Gastroesophageal sphincter (tissue), 4 donors: ENCODE results near the gene TPRG1L. TPM values are rescaled to one million over a fixed set of nuclear protein-coding genes. Genes with fewer than 3 reads are reported as not detected.

Experiments
- ATAC-seq: fragments of 150-250 bp; one replicate; pipeline ENCODE4 v1.9.1; 2016; ENCODE audit warnings: mild to moderate bottlenecking, moderate library complexity
- H3K27ac ChIP-seq, 4 donors: fragments of 200-600 bp; sonication (generic) in 3 of 4; 1 replicate in 3 of 4; 2 replicates in 1 of 4; pipeline ENCODE4 v1.5.1; 2016 to 2019
- H3K27me3 ChIP-seq: fragments of 200-600 bp; sonication (generic); one replicate; pipeline ENCODE4 v1.5.1; 2019
- H3K36me3 ChIP-seq, 2 donors: fragments of 200-600 bp; sonication (generic); one replicate each; pipeline ENCODE4 v1.5.1; 2019; ENCODE audit warnings: control low read depth in 1 of 2
- H3K4me1 ChIP-seq, 3 donors: fragments of 200-600 bp; sonication (generic); 1 replicate in 2 of 3; 2 replicates in 1 of 3; pipeline ENCODE4 v1.5.1; 2016 to 2019; ENCODE audit warnings: control low read depth in 2 of 3
- H3K4me3 ChIP-seq, 2 donors: fragments of 200-600 bp; sonication (generic); one replicate each; pipeline ENCODE4 v1.5.1; 2019; ENCODE audit warnings: mild to moderate bottlenecking in 1 of 2, moderate library complexity in 1 of 2
- H3K9me3 ChIP-seq, 3 donors: fragments of 200-600 bp; sonication (generic); one replicate each; pipeline ENCODE4 v1.5.1; 2017 to 2019; ENCODE audit warnings: control low read depth in 2 of 3
- EP300 ChIP-seq: sonication (generic); formaldehyde crosslinking; IDR thresholded peaks from one replicate; pipeline ENCODE4 v1.6.1; 2017; ENCODE audit warnings: antibody characterized with exemption, mild to moderate bottlenecking
- POLR2A ChIP-seq, 2 donors: fragments of 450-650 bp; IDR thresholded peaks; one replicate each; pipeline ENCODE4 v1.6.1; 2017; ENCODE audit warnings: antibody characterized with exemption in 2 of 2, mild to moderate bottlenecking in 2 of 2, moderate library complexity in 1 of 2
- POLR2AphosphoS5 ChIP-seq: sonication (generic); formaldehyde crosslinking; IDR thresholded peaks from one replicate; pipeline ENCODE4 v1.6.1; 2017; ENCODE audit warnings: antibody characterized with exemption
- WGBS, 2 donors: methylation state at CpG; one replicate each; pipeline ENCODE4 v1.1.5; 2018; ENCODE audit warnings: low coverage in 1 of 2; 5-methylcytosine and 5-hydroxymethylcytosine counted together
- total RNA-seq, 4 donors: library from RNA; depleted of rRNA; stranded (reverse); fragments of >200 nt; gene quantifications; one replicate each; pipeline ENCODE4 v1.1.0, GENCODE V29; 2016
- TF ChIP-seq, protein P1 (sequence below), 4 experiments: fragments of 200-600 bp in 2 of 4; fragments of 450-650 bp in 2 of 4; sonication (generic) in 1 of 4; IDR thresholded peaks; one replicate each; pipeline ENCODE4 v1.5.1; 2017 to 2019; ENCODE audit warnings: antibody characterized with exemption in 4 of 4, mild to moderate bottlenecking in 2 of 4, moderate library complexity in 2 of 4

Gene TPRG1L
- total RNA-seq, 4 donors from 2014 or later, result 38.2 to 52.1 (median 46.6) TPM

DNA sequence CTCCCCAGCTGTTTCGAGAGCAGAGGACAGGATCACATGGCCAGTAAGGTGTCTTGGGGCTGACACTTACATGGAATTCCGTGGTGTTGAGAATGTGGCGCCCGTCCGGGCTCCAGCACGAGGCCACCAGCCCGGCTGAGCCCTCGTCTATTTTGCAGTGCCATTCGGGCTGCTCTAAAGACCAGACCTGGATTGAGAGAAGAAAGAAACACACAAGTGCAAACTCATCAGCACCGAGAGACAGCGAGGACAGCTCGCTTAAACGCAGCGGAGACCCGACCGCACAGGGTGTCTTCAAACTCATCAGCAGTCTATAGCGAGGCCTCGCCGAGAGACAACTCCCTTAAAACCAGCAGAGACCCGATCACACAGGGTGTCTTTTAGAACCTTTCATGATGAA lies 21.8 kb downstream of the TPRG1L start:
- no peak overlapping the region for H3K27ac ChIP-seq
- H3K36me3 ChIP-seq, result peaks cover 0 to 53% of the 10 kb centered on the region in 2 donors
- peaks cover 13% of the 10 kb centered on the region for H3K27me3 ChIP-seq
- 88% methylated on average over 2 to 13 of the region's 20 CpGs for WGBS, 2 donors
- no peak overlapping the region for H3K4me3 ChIP-seq
- H3K4me1 ChIP-seq, result peaks cover 2 to 30% (median 20%) of the 10 kb centered on the region in 3 donors
- ATAC-seq, result no peak
- H3K9me3 ChIP-seq, result no peaks in the 10 kb centered on the region
- no peak for TF ChIP-seq POLR2A (IDR thresholded peaks at IDR 0.05)
- TF ChIP-seq, protein P1, sequence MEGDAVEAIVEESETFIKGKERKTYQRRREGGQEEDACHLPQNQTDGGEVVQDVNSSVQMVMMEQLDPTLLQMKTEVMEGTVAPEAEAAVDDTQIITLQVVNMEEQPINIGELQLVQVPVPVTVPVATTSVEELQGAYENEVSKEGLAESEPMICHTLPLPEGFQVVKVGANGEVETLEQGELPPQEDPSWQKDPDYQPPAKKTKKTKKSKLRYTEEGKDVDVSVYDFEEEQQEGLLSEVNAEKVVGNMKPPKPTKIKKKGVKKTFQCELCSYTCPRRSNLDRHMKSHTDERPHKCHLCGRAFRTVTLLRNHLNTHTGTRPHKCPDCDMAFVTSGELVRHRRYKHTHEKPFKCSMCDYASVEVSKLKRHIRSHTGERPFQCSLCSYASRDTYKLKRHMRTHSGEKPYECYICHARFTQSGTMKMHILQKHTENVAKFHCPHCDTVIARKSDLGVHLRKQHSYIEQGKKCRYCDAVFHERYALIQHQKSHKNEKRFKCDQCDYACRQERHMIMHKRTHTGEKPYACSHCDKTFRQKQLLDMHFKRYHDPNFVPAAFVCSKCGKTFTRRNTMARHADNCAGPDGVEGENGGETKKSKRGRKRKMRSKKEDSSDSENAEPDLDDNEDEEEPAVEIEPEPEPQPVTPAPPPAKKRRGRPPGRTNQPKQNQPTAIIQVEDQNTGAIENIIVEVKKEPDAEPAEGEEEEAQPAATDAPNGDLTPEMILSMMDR (IDR thresholded peaks at IDR 0.05), result no peak
- TF ChIP-seq POLR2AphosphoS5, result no peak
- no peak for TF ChIP-seq EP300

DNA sequence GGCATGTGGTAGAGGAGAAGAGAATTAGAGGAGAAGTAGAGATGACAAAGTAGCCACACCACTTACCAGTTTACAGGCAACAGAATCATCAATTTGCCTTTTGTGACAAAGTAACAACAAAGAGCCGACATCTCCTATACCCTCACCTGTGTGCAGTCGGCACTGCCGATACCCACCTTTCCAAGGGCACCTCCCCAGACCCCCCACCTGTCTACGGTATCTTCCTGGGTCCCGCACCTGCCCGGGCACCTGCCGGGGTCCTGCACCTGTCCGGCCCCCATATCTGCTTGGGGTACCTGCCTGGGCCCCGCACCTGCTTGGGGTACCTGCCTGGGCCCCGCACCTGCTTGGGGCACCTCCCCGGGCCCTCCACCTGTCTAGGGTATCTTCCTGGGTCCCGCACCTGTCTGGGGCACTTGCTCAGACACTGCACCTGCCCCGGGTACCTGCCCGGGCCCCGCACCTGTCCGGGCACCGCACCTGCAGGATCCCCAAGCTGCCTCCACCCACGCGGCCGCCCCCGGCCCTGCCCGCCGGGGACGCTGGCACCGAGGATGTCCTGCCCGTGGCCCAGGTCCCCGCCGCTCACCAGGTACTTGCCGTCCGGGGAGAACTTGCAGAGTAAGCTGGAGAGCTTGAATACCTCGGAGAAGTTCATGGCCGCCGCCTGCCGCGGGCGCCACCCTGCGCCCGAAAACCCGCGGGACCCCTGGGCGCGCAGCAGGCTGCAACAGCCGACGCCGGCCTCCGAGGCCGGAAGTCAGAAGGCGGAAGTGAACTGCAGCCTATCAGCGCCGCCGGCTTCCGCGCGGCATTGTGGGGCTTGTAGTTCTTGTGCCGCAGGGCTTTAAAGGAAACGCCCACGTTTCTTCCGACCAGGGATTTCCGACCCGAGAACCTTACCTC lies 24.8 kb downstream of the TPRG1L start, which contains the start of gene WRAP73:
TSS of gene WRAP73 (minus strand) at position 762 of the 906 bp plus-strand sequence. CDS start at position 658, 104 bp downstream.
- Histone ChIP-seq H3K4me1 (peaks cover 2 to 45% (median 26%) of the 10 kb centered on the region in 3 donors), H3K27me3 (peaks cover 43% of the 10 kb centered on the region), H3K9me3 (no peaks in the 10 kb centered on the region), H3K27ac (peak within 1 kb of the TSS in 2 of 4 donors; percentile 57 to 62), H3K4me3 (peak within 1 kb of the TSS; percentile 73 to 94), H3K36me3 (peaks cover 0 to 29% of the 10 kb centered on the region in 2 donors)
- peak; percentile 76 to 86 for TF ChIP-seq POLR2A (IDR thresholded peaks at IDR 0.05)
- peak; percentile 78 for TF ChIP-seq POLR2AphosphoS5
- TF ChIP-seq, protein P1 (IDR thresholded peaks at IDR 0.05), result no peak
- no peak for TF ChIP-seq EP300
- peak; percentile 95 for ATAC-seq
- WGBS, 2 donors, result 9 to 21% methylated on average over 9 to 13 of the region's 60 CpGs

DNA sequence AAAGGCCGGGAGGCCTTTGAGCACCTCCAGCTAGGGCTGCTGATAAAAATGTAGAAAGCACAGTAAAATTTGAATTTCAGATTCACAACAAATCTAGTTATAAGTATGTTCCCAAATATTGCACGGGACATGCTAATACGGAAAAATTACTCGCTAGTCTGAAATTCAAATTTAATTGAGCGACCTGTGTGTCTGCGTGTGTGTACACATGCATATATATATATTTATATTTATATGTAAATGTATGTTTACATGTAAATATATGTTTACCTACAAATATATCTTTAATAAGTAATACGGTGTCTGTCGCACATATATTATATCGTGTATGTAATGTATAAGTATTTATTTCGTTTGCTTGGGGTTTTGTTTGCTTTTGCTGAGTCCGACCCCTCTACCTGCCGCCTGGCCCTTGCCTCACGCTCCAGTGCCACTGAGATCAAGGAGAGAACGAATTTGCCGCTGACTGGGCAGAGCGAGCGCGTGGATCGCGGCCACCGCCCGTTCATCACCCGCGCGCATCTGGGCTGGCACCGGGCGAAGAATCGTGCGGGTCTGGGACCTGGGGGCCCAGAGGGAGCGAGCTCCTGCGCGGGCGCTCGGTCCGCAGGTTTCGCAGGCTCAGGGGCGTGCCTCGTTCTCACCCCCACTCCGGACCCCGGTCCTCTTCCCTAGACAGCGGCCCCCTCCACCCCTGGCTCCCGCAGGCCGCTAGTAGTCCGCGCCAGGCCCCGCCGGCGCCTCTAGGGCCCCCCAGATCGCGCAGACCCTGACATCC lies 25.6 kb downstream of the TPRG1L start:
- H3K9me3 ChIP-seq, result no peaks in the 10 kb centered on the region
- peak overlapping the region; percentile 73 to 94 for H3K4me3 ChIP-seq
- peaks cover 51% of the 10 kb centered on the region for H3K27me3 ChIP-seq
- peaks cover 0 to 20% of the 10 kb centered on the region in 2 donors for H3K36me3 ChIP-seq
- TF ChIP-seq, protein P1 (IDR thresholded peaks at IDR 0.05), result no peak
- TF ChIP-seq POLR2AphosphoS5 (peak; percentile 40), EP300 (no peak), POLR2A (IDR thresholded peaks at IDR 0.05) (no peak)
- H3K4me1 ChIP-seq, result peaks cover 2 to 45% (median 26%) of the 10 kb centered on the region in 3 donors
- 15 to 18% methylated on average over 11 to 15 of the region's 50 CpGs for WGBS, 2 donors
- ATAC-seq, result no peak
- no peak overlapping the region for H3K27ac ChIP-seq

DNA sequence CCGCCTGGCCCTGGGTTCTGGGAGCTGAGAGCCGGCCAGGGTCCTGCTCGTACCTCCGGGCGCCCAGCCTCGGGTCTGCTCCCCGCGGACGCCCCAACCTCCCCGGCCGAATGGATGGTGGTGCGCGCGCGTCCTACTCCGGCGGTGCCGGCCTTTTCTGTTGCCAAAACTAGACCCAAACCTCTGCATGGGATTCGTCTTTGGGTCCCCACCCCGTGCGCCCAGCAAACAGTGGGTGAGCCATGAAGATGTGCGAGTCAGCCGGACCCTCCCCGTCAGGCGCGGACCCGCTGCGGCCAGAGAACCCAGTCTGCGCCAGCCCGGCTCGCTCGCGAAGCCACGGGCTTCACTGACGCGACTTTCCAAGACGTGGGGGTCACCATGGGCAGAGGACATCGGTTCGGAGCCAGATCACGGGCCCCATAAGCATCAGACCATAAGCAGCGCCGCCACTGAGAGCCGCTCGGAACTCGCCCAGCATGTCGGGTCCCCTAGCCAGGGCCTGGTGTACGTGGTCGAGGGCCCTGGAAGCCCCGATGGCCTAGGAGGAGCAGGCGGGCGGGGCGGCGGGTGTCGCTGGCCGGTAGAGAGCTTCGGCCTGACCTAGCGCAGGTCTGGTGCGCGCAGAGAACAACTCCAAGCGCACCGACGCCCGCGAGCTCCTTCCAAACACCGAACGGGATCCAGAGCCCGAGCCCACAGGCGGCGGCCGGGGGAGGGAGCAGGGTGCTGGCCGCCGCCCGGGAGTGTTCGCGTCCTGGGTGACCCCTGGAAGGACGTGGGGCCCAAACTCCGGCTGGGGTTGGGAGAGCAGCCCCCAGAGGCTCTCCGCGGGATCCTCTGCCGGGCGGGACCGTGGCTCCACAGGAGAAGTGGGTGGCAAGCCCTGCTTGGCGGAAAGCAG lies 26.5 kb downstream of the TPRG1L start:
- H3K36me3 ChIP-seq, result peaks cover 0 to 12% of the 10 kb centered on the region in 2 donors
- H3K4me3 ChIP-seq, result peak overlapping the region in 1 of 2 donors; percentile 94
- no peak overlapping the region for H3K27ac ChIP-seq
- H3K4me1 ChIP-seq, result peaks cover 2 to 45% (median 26%) of the 10 kb centered on the region in 3 donors
- 20% methylated on average over 1 to 2 of the region's 83 CpGs for WGBS, 2 donors
- ATAC-seq, result no peak
- no peak for TF ChIP-seq POLR2AphosphoS5
- TF ChIP-seq POLR2A (IDR thresholded peaks at IDR 0.05), result no peak
- no peak for TF ChIP-seq EP300
- TF ChIP-seq, protein P1 (IDR thresholded peaks at IDR 0.05), result no peak
- H3K9me3 ChIP-seq, result no peaks in the 10 kb centered on the region
- peaks cover 59% of the 10 kb centered on the region for H3K27me3 ChIP-seq
